OCI-LY1 (cell line): ENCODE data around the gene ALDH3A1.

Source experiments
- H2AFZ ChIP-seq: fragments of 200-600 bp; sonication (generic), shearing (Covaris generic); 2 replicates; pipeline ENCODE4 v1.6.0; 2014; ENCODE audit warnings: antibody characterized with exemption, mild to moderate bottlenecking, low read length
- H3F3A ChIP-seq: fragments of 200-600 bp; sonication (generic), shearing (Covaris generic); 2 replicates; pipeline ENCODE4 v1.6.0; 2014; ENCODE audit warnings: mild to moderate bottlenecking, antibody characterized with exemption, low read length, moderate library complexity; ENCODE audit not compliant: insufficient read depth
- H3K27ac ChIP-seq: fragments of 200-600 bp; sonication (generic); 2 replicates; pipeline ENCODE4 v1.5.1; 2014; ENCODE audit warnings: low read length, mixed run types, mild to moderate bottlenecking, low read depth; ENCODE audit not compliant: poor library complexity, severe bottlenecking
- H3K27me3 ChIP-seq: fragments of 200-600 bp; sonication (generic); 2 replicates; pipeline ENCODE4 v1.6.0; 2014; ENCODE audit warnings: antibody characterized with exemption, mild to moderate bottlenecking, low read length, moderate library complexity; ENCODE audit not compliant: insufficient read depth
- H3K36me3 ChIP-seq: fragments of 200-600 bp; sonication (generic); 2 replicates; pipeline ENCODE4 v1.6.1; 2014; ENCODE audit warnings: mild to moderate bottlenecking, antibody characterized with exemption, low read length, moderate library complexity, mixed read lengths; ENCODE audit not compliant: insufficient read depth
- H3K4me1 ChIP-seq: fragments of 200-600 bp; sonication (generic); 2 replicates; pipeline ENCODE4 v1.5.1; 2014; ENCODE audit warnings: mild to moderate bottlenecking, low read length, moderate library complexity; ENCODE audit not compliant: insufficient read depth, severe bottlenecking
- H3K4me2 ChIP-seq: fragments of 200-600 bp; sonication (generic), shearing (Covaris generic); 2 replicates; pipeline ENCODE4 v1.6.1; 2014; ENCODE audit warnings: low read length
- H3K4me3 ChIP-seq: fragments of 200-600 bp; sonication (generic); 2 replicates; pipeline ENCODE4 v1.5.1; 2014; ENCODE audit warnings: low read length, low read depth, mild to moderate bottlenecking, mixed read lengths; ENCODE audit not compliant: poor library complexity, severe bottlenecking
- H3K79me2 ChIP-seq: fragments of 200-600 bp; shearing (Covaris generic); 2 replicates; pipeline ENCODE4 v1.6.1; 2016; ENCODE audit warnings: mixed run types, low read length, mixed read lengths; ENCODE audit not compliant: insufficient read depth
- H3K9ac ChIP-seq: fragments of 200-600 bp; sonication (generic), shearing (Covaris generic); 2 replicates; pipeline ENCODE4 v1.6.1; 2014; ENCODE audit warnings: mild to moderate bottlenecking, low read length, mixed read lengths
- H3K9me2 ChIP-seq: fragments of 200-600 bp; sonication (generic), shearing (Covaris generic); 2 replicates; pipeline ENCODE4 v1.6.1; 2014; ENCODE audit warnings: low read depth, mild to moderate bottlenecking, low read length, mixed read lengths
- H3K9me3 ChIP-seq: fragments of 200-600 bp; shearing (Covaris generic); 2 replicates; pipeline ENCODE4 v1.6.1; 2014; ENCODE audit warnings: low read length, mixed read lengths
- H4K20me1 ChIP-seq: fragments of 200-600 bp; sonication (generic), shearing (Covaris generic); 2 replicates; pipeline ENCODE4 v1.6.0; 2016; ENCODE audit warnings: mild to moderate bottlenecking, low read length; ENCODE audit not compliant: insufficient read depth
- EZH2 ChIP-seq: fragments of 200-600 bp; sonication (generic), shearing (Covaris generic); IDR thresholded peaks from 2 replicates; pipeline ENCODE4 v1.8.0; 2017; ENCODE audit warnings: borderline replicate concordance, mixed run types, mild to moderate bottlenecking, antibody characterized with exemption, low read length, moderate library complexity, mixed read lengths
- TF ChIP-seq, protein P1 (sequence below): fragments of 200-600 bp; sonication (generic), shearing (Covaris generic); IDR thresholded peaks from 2 replicates; pipeline ENCODE4 v1.5.1; 2017; ENCODE audit warnings: mild to moderate bottlenecking, antibody characterized with exemption, low read length, moderate library complexity, mixed read lengths

ALDH3A1 gene

DNA sequence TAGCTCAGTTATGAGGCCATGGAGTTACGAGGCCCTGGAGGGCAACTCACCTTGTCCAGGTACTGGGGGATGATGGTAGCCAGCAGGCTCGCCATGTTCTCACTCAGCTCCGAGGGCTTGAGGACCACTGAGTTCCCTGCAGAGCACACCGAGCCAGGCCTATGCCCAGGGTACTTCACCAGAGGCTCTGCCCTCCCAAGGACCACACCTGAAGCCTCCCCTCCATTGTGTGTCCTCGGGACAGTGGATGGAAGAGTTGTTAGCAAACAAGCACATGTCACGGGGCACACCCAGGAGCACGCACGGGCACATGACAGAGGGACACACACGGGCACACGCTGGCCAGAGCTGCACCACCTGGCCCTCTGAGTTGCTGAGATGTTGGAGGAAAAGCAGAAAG lies 5.6 kb downstream of the ALDH3A1 start:
- no peak overlapping the region for H3K4me3 ChIP-seq
- H3K4me2 ChIP-seq, result no peak overlapping the region
- TF ChIP-seq EZH2, result no peak
- H4K20me1 ChIP-seq, result no peaks in the 10 kb centered on the region
- no peaks in the 10 kb centered on the region for H3K4me1 ChIP-seq
- no peaks in the 10 kb centered on the region for H3K79me2 ChIP-seq
- no peaks in the 10 kb centered on the region for H3K36me3 ChIP-seq
- no peaks in the 10 kb centered on the region for H3K9me3 ChIP-seq
- H3K27me3 ChIP-seq, result no peaks in the 10 kb centered on the region
- H2AFZ ChIP-seq, result no peak overlapping the region
- no peaks in the 10 kb centered on the region for H3F3A ChIP-seq
- no peak overlapping the region for H3K27ac ChIP-seq
- no peak overlapping the region for H3K9ac ChIP-seq
- H3K9me2 ChIP-seq, result no peaks in the 10 kb centered on the region

DNA sequence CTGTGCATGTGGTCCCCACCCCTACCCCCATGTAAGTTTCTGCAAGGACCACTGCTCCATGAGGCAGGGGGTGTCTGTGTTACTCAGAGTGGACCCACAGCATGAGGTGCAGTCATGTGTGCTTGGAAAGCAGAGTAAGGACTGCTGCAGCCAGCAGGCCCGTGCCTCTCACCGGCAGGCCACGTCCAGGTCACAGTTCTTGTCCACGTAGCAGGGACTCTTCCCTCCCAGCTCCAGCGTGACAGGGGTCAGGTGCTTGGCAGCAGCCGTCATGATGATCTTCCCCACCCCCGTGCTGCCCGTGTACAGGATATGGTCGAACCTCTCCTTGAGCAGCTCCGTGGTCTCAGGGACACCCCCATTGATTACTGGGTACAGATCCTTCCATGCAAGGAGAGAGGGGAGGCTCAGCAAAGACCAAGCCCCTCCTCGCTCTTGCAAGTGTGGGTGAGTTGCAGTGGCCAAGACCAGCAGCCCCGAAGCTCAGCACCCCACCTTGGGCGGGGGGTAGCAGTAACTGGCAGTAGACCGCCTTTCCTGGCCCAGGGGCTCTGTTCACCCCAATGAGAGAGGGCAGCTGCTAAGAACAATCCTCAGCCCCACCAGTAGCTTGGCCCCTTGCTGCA lies 6.2 kb downstream of the ALDH3A1 start:
- H3F3A ChIP-seq, result no peaks in the 10 kb centered on the region
- no peaks in the 10 kb centered on the region for H3K9me3 ChIP-seq
- H2AFZ ChIP-seq, result no peak overlapping the region
- no peak overlapping the region for H3K9ac ChIP-seq
- no peaks in the 10 kb centered on the region for H3K9me2 ChIP-seq
- no peaks in the 10 kb centered on the region for H3K4me1 ChIP-seq
- no peak overlapping the region for H3K27ac ChIP-seq
- H3K79me2 ChIP-seq, result no peaks in the 10 kb centered on the region
- no peaks in the 10 kb centered on the region for H4K20me1 ChIP-seq
- no peak overlapping the region for H3K4me3 ChIP-seq
- no peaks in the 10 kb centered on the region for H3K36me3 ChIP-seq
- no peaks in the 10 kb centered on the region for H3K27me3 ChIP-seq
- H3K4me2 ChIP-seq, result no peak overlapping the region
- TF ChIP-seq, protein P1, sequence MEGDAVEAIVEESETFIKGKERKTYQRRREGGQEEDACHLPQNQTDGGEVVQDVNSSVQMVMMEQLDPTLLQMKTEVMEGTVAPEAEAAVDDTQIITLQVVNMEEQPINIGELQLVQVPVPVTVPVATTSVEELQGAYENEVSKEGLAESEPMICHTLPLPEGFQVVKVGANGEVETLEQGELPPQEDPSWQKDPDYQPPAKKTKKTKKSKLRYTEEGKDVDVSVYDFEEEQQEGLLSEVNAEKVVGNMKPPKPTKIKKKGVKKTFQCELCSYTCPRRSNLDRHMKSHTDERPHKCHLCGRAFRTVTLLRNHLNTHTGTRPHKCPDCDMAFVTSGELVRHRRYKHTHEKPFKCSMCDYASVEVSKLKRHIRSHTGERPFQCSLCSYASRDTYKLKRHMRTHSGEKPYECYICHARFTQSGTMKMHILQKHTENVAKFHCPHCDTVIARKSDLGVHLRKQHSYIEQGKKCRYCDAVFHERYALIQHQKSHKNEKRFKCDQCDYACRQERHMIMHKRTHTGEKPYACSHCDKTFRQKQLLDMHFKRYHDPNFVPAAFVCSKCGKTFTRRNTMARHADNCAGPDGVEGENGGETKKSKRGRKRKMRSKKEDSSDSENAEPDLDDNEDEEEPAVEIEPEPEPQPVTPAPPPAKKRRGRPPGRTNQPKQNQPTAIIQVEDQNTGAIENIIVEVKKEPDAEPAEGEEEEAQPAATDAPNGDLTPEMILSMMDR, result no peak
- no peak for TF ChIP-seq EZH2

DNA sequence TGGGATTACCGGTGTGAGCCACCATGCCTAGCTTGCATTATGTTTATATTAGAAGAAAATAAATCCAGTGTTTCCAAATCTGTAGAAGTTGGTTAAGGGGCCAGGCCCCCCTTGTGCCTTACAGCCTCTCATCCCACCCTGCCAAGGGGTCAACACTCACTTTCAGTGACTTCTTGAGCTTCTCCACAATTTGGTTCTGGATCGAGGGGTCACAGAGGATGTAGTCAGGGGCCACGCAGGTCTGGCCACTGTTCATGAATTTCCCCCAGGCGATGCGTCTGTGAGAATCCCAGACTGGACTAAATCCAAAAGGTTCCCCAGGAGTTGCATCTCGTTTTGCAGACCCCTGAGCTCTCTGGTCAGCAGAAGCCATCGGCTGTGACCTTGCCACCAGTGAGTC lies 7.2 kb downstream of the ALDH3A1 start:
- Histone ChIP-seq H3F3A (no peaks in the 10 kb centered on the region), H3K9me2 (no peaks in the 10 kb centered on the region), H3K36me3 (no peaks in the 10 kb centered on the region), H2AFZ (no peak overlapping the region), H3K4me2 (no peak overlapping the region), H3K4me3 (no peak overlapping the region), H3K4me1 (no peaks in the 10 kb centered on the region), H3K27ac (no peak overlapping the region), H3K9ac (no peak overlapping the region), H3K9me3 (no peaks in the 10 kb centered on the region), H4K20me1 (no peaks in the 10 kb centered on the region), H3K79me2 (no peaks in the 10 kb centered on the region), H3K27me3 (no peaks in the 10 kb centered on the region)
- no peak for TF ChIP-seq EZH2
- TF ChIP-seq, protein P1, result no peak
